ENCODE measurements around the gene CNTNAP4. TPM values are rescaled to one million over a fixed set of nuclear protein-coding genes. Genes with fewer than 3 reads are reported as not detected.

The CNTNAP4 gene
- total RNA-seq, 2 experiments from 2014 or later = not detected

DNA sequence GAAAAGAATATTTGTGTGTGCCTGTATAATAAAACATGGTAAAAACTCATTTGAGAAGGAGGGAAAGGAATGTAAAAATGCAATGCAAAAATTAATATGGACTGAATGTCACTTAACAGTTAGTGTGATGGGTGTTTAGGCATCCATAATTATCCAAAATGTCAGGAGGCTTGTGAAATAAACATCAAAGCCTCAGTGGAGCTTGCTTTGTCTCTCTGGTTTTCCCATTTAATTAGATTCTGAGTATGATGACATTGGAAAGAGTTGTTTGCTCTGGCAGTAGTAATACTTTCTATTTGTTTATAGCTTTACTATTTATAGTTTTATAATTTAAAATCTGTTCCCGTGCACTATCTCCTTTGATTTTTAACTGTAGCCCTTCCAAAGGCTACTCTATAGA lies 51.9 kb downstream of the CNTNAP4 start:
- no peak for ATAC-seq (ENCODE audit: poor library complexity)
- POLR2A ChIA-PET = no interaction called here
- peaks cover 2% of the 10 kb centered on the region for H3K9me3 Mint-ChIP-seq
- no peaks in the 10 kb centered on the region for H3K4me1 Mint-ChIP-seq (ENCODE audit: low read depth)
- H3K27me3 ChIP-seq (ENCODE audit: control insufficient read depth in 1 of 2, insufficient read depth in 2 of 2, low read length in 2 of 2) = no peaks in the 10 kb centered on the region
- TF ChIP-seq, protein P1, sequence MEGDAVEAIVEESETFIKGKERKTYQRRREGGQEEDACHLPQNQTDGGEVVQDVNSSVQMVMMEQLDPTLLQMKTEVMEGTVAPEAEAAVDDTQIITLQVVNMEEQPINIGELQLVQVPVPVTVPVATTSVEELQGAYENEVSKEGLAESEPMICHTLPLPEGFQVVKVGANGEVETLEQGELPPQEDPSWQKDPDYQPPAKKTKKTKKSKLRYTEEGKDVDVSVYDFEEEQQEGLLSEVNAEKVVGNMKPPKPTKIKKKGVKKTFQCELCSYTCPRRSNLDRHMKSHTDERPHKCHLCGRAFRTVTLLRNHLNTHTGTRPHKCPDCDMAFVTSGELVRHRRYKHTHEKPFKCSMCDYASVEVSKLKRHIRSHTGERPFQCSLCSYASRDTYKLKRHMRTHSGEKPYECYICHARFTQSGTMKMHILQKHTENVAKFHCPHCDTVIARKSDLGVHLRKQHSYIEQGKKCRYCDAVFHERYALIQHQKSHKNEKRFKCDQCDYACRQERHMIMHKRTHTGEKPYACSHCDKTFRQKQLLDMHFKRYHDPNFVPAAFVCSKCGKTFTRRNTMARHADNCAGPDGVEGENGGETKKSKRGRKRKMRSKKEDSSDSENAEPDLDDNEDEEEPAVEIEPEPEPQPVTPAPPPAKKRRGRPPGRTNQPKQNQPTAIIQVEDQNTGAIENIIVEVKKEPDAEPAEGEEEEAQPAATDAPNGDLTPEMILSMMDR (IDR thresholded peaks at IDR 0.05) = no peak
- H3K4me3 Mint-ChIP-seq = no peak overlapping the region
- CTCF ChIA-PET = no interaction called here
- no peak overlapping the region for H3K27ac ChIP-seq (ENCODE audit: low read depth in 1 of 2, low read length in 2 of 2)
- no peak overlapping the region for H3K27ac Mint-ChIP-seq
- H3K4me1 ChIP-seq (ENCODE audit: insufficient read depth, low read length) = no peaks in the 10 kb centered on the region
- H3K27me3 Mint-ChIP-seq = no peaks in the 10 kb centered on the region
- H3K9me3 ChIP-seq (ENCODE audit: control insufficient read depth in 1 of 2, insufficient read depth in 1 of 2, low read length in 2 of 2) = peaks cover 0 to 9% of the 10 kb centered on the region in 2 experiments
- no peaks in the 10 kb centered on the region for H3K36me3 Mint-ChIP-seq (ENCODE audit: low read depth)
- intact Hi-C loops (cut with DNase I, micrococcal nuclease) = no loop called here
- no peaks in the 10 kb centered on the region for H3K36me3 ChIP-seq (ENCODE audit: insufficient read depth, low read length)
- no peak overlapping the region for H3K4me3 ChIP-seq (ENCODE audit: low read length)
- no peak for DNase-seq

DNA sequence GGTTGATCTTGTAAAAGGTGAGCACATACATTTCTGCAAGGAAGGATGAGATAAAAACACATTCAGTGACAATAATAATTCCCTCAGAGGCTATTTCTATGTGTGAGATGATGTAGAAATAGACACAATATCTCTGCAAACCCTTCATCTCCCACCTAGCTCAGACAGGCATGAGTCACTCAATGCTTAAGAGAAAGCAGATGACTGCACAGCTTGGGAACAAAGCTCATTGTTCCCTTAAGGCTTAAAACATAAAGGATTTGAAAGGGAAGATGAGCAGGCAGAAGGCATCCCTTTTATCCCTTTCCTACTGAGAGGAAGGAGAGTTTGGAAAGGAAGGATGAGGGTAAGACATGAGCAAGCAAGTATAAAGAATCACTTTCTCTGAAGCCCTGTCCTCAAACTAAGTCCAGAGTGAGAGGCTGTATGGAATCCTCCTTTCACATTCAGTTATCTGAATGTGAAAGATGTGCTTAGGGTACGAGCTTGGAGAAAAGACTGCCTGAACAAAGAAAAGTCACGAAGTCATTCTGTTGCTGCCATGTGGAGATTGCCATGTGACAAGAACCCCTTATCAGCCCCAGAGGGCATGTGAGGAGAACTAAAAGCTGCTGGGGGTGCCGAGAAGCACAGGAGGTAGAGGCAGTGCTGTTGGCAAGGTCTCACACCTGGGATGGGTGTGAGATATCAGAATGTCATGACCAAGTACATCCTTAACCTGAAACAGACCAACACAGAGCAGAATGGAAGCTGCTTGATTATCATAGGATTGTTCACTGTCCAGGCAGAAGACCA lies 58.2 kb downstream of the CNTNAP4 start:
- Mint-ChIP-seq H3K27ac (no peak overlapping the region), H3K27me3 (no peaks in the 10 kb centered on the region), H3K36me3 (ENCODE audit: low read depth) (no peaks in the 10 kb centered on the region), H3K9me3 (peaks cover 7% of the 10 kb centered on the region), H3K4me3 (no peak overlapping the region), H3K4me1 (ENCODE audit: low read depth) (no peaks in the 10 kb centered on the region)
- Histone ChIP-seq H3K27ac (ENCODE audit: low read depth in 1 of 2, low read length in 2 of 2) (no peak overlapping the region), H3K4me3 (ENCODE audit: low read length) (no peak overlapping the region), H3K36me3 (ENCODE audit: insufficient read depth, low read length) (no peaks in the 10 kb centered on the region), H3K4me1 (ENCODE audit: insufficient read depth, low read length) (no peaks in the 10 kb centered on the region), H3K9me3 (ENCODE audit: control insufficient read depth in 1 of 2, insufficient read depth in 1 of 2, low read length in 2 of 2) (peaks cover 0 to 5% of the 10 kb centered on the region in 2 experiments), H3K27me3 (ENCODE audit: control insufficient read depth in 1 of 2, insufficient read depth in 2 of 2, low read length in 2 of 2) (no peaks in the 10 kb centered on the region)
- TF ChIP-seq, protein P1 (IDR thresholded peaks at IDR 0.05) = no peak
- ATAC-seq (ENCODE audit: poor library complexity) (no peak), DNase-seq (no peak)
- POLR2A ChIA-PET = no interaction called here
- CTCF ChIA-PET = no interaction called here
- intact Hi-C loops (cut with DNase I, micrococcal nuclease) = no loop called here

DNA sequence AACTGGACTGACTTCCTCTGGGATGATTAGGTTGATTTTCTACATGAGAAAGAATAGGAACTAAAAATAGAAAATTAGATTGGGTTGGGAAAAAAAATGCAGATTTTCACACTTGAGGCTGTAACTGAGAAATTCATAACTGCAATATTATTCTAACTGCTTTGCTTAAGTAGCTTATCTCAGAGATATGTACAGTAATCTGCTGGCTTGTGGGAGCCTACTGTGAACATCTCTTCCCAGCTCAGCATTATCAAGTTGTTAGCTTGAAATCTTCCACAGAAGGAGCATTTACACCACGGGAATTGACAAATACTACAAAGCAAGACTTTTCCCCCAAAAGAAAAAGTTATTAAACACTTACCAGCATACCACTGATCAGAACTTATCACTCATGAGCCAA lies 58.9 kb downstream of the CNTNAP4 start:
- H3K27me3 Mint-ChIP-seq = no peaks in the 10 kb centered on the region
- Histone ChIP-seq H3K4me1 (ENCODE audit: insufficient read depth, low read length) (no peaks in the 10 kb centered on the region), H3K9me3 (ENCODE audit: control insufficient read depth in 1 of 2, insufficient read depth in 1 of 2, low read length in 2 of 2) (peaks cover 0 to 3% of the 10 kb centered on the region in 2 experiments), H3K27me3 (ENCODE audit: control insufficient read depth in 1 of 2, insufficient read depth in 2 of 2, low read length in 2 of 2) (no peaks in the 10 kb centered on the region), H3K36me3 (ENCODE audit: insufficient read depth, low read length) (no peaks in the 10 kb centered on the region), H3K27ac (ENCODE audit: low read depth in 1 of 2, low read length in 2 of 2) (no peak overlapping the region), H3K4me3 (ENCODE audit: low read length) (no peak overlapping the region)
- TF ChIP-seq, protein P1 (IDR thresholded peaks at IDR 0.05) = no peak
- no peak for DNase-seq
- peaks cover 7% of the 10 kb centered on the region for H3K9me3 Mint-ChIP-seq
- ChIA-PET POLR2A (no interaction called here), CTCF (no interaction called here)
- no peak for ATAC-seq (ENCODE audit: poor library complexity)
- intact Hi-C loops (cut with DNase I, micrococcal nuclease) = no loop called here
- no peak overlapping the region for H3K27ac Mint-ChIP-seq
- H3K4me1 Mint-ChIP-seq (ENCODE audit: low read depth) = no peaks in the 10 kb centered on the region
- no peaks in the 10 kb centered on the region for H3K36me3 Mint-ChIP-seq (ENCODE audit: low read depth)
- no peak overlapping the region for H3K4me3 Mint-ChIP-seq
